Smooth muscle cell of the umbilical artery (primary cell): ENCODE measurements around the gene SRSF4. TPM values are rescaled to one million over a fixed set of nuclear protein-coding genes. Genes with fewer than 3 reads are reported as not detected.

Experiments used
- total RNA-seq: library from RNA; depleted of rRNA; stranded (reverse); fragments of >200 nt; gene quantifications from 2 replicates; pipeline ENCODE4 v1.2.3, GENCODE V29; 2014

Gene SRSF4
- total RNA-seq: 28.8 and 44.5 TPM in 2 replicates

DNA sequence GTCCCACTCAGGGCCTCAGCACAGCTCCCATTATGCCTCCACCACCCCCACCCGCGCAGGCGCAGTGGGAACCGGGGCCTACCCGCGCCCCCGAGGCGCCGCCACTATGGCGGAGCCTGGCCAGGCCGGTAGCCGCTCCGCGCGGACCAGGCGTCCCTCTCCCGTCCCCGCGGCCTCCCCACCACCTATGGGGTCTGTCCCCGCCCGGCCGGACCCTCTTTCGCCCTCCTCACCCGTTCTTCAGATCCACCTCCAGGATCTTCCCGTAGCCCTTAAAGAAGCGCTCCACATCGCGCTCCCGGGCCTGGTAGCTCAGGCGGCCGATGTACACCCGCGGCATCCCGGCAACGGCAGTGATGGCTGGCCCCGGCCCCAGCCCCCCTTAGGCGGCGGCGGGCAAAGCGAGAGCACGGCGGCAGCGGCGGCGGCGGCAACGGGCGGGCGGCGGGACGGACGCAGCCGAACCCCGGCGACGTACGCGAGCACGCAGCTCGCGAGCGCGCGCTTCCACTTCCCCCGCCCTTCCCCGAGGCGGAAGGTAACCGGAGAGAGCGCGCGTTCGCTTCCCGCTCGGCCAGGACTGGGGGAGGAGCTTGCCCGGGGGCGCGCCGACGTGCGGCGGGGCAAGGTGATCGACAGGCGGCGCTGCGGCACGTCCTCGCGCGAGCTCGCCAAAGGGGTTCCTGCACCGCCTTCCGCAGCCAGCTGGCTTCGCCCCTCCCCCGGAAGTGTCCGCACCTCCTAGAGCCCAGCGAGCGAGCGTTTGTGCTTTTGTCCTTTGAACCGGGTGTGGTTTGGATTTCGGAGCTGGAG lies at the start of gene SRSF4:
TSS of gene SRSF4 (minus strand) at position 488 of the 813 bp plus-strand sequence. CDS start at position 340, 148 bp downstream.

DNA sequence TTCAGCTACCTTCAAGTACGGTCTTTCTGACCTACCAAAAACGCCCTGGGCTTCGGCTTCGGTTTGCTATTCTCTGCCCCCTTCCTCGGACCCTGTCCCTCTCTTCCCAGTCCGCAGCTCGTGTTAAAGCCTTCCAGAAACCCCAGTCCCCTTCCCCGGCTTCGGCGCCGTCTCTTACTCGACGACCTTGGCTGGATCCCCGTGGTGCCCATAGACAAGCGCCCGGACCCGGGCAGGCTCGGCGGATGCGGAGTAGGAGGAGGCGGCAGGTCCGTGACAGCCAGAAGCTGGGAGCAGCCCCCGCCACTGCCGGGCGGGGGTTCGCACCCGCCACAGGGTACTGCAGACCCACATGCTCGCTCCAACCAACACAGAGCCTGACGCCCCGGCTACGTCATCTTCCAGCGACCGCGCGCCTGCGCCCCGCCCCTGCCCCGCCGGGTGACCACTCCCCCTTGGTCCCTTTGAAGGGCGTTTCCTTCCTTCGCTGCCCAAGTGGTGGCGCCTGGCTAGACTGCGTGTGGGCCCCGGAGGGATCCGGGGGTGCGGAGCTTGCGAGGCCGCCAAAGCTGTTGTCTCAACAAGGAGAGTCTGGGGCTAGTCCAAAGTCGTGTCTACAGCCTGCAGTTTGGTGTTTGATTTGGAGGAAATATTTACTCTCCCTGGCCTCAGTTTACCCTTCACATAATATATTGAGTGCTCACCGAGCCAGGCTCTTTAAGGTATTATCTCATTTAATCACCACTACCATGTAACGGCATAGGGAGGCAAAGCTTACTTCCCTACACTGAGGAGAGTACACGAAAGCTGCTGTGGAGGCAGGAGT lies 49.1 kb upstream of the SRSF4 start, which contains the start of gene MECR:
TSS of gene MECR (minus strand) at position 382 of the 826 bp plus-strand sequence. CDS start at position 354, 28 bp downstream.

DNA sequence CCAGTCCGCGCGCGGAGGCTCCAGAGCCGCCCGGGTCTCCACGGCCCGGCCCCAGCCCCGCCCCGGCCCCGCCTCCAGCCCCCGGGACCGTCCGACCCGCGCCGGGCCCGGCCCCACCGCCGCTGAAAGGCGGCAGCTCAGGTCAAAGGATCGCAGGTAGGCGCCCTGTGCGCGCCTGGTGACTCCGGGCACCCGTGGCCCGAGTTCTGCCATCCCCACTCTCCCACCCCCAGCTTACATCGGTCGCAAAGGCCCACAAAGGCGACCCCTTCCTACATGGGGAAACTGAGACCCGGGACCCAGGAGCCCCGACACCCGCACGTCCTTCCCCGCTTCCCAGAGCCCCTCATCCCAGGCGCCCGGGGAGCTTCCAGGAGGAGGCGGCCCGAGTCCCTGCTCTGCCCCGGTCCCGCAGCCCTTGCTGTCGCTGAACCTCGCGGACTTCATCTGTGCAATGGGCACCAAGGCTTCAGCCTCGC lies 57.8 kb downstream of the SRSF4 start, which contains the start of gene TMEM200B:
TSS of gene TMEM200B (minus strand) at position 17 of the 479 bp plus-strand sequence. CDS start 2,075 bp downstream, outside the sequence.

Other genes with a start within 250 kb of the SRSF4 start
- gene TMEM200B, start 58.0 kb downstream of the SRSF4 start, total RNA-seq: 4.8 and 5.6 TPM in 2 replicates
- 15.1 and 20.7 TPM in 2 replicates for gene MECR, start 49.0 kb upstream of the SRSF4 start, total RNA-seq
- gene PTPRU, start 54.6 kb upstream of the SRSF4 start, total RNA-seq: 33.2 and 51.7 TPM in 2 replicates